H1 (cell line): ENCODE data around the gene MYO1G. TPM values are rescaled to one million over a fixed set of nuclear protein-coding genes. Genes with fewer than 3 reads are reported as not detected.

Experiments used
- CHD7 ChIP-seq: fragments of 300-600 bp; sonication (generic); IDR thresholded peaks from 2 replicates; pipeline ENCODE4 v1.7.1; 2012; ENCODE audit warnings: low read length, moderate library complexity, mild to moderate bottlenecking, inconsistent platforms; ENCODE audit not compliant: insufficient replicate concordance
- JUN ChIP-seq: IDR thresholded peaks from 2 replicates; pipeline ENCODE4 v1.6.1; 2011; ENCODE audit warnings: low read depth, mild to moderate bottlenecking, improper control_type of control experiment, low read length
- JUND ChIP-seq: IDR thresholded peaks from 2 replicates; pipeline ENCODE4 v1.6.1; 2011; ENCODE audit warnings: mild to moderate bottlenecking, improper control_type of control experiment, low read length
- KDM1A ChIP-seq: fragments of 200-600, 300-600 bp; sonication (generic); IDR thresholded peaks from 2 replicates; pipeline ENCODE4 v1.7.1; 2016; ENCODE audit warnings: mild to moderate bottlenecking, low read length, borderline replicate concordance
- KDM4A ChIP-seq: IDR thresholded peaks from one replicate; pipeline ENCODE4 v1.7.1; 2012; ENCODE audit warnings: low read depth, mild to moderate bottlenecking, moderate library complexity, low read length, inconsistent platforms; ENCODE audit not compliant: severe bottlenecking
- NANOG ChIP-seq: IDR thresholded peaks from 2 replicates; pipeline ENCODE4 v1.6.1; 2011; ENCODE audit warnings: low read length, low read depth, mild to moderate bottlenecking, inconsistent platforms; ENCODE audit not compliant: insufficient read depth, poor library complexity, severe bottlenecking
- POLR2A ChIP-seq, 2 experiments: IDR thresholded peaks; 1 replicate in 1 of 2; 2 replicates in 1 of 2; pipeline ENCODE4 v1.6.1; 2011; ENCODE audit warnings: low read depth in 2 of 2, low read length in 2 of 2, mild to moderate bottlenecking in 2 of 2; ENCODE audit errors: control extremely low read depth in 1 of 2
- RXRA ChIP-seq: IDR thresholded peaks from 2 replicates; pipeline ENCODE4 v1.6.1; 2011; ENCODE audit warnings: low read depth, mild to moderate bottlenecking, low read length, moderate library complexity; ENCODE audit not compliant: insufficient read depth
- TAF1 ChIP-seq: IDR thresholded peaks from 2 replicates; pipeline ENCODE4 v1.6.1; 2011; ENCODE audit warnings: mild to moderate bottlenecking, low read depth, low read length
- TCF12 ChIP-seq: IDR thresholded peaks from 2 replicates; pipeline ENCODE4 v1.6.1; 2011; ENCODE audit warnings: low read depth, mild to moderate bottlenecking, low read length
- YY1 ChIP-seq: IDR thresholded peaks from 2 replicates; pipeline ENCODE4 v1.6.1; 2011; ENCODE audit warnings: low read depth, mild to moderate bottlenecking, low read length
- polyA plus RNA-seq, 7 experiments: library from polyadenylated mRNA; depleted of rRNA in 3 of 7; stranded (reverse) in 5 of 7; unstranded in 2 of 7; fragments of >200 nt in 5 of 7; fragments of 200-250 nt in 2 of 7; gene quantifications; 1 replicate in 5 of 7; 2 replicates in 1 of 7; 4 replicates in 1 of 7; pipeline versions ENCODE4 v1.2.1 to v1.2.3, GENCODE V29; 2011 to 2013; ENCODE audit warnings: missing spikeins in 2 of 7, mixed read lengths in 2 of 7
- total RNA-seq: library from RNA; stranded (reverse); fragmentation: NEBNext Ultra II Directional; extraction: Animal tissue kit (Norgen Biotek cat#: 25700); gene quantifications from 2 replicates; pipeline ENCODE4 v1.2.1, GENCODE V29; 2021

MYO1G gene
- total and polyA plus RNA-seq, 2 of the 8 experiments (the other 6 are each of a cell fraction or from before 2014, with no cell fraction given): 0.08 to 0.19 TPM

- peak; percentile 97 for TF ChIP-seq KDM4A
- no peak for TF ChIP-seq CHD7
- TF ChIP-seq YY1: peak; percentile 87
- TF ChIP-seq RXRA: no peak
- TF ChIP-seq KDM1A: no peak
- no peak for TF ChIP-seq JUN
- TF ChIP-seq POLR2A (IDR thresholded peaks at IDR 0.05; ENCODE audit: control extremely low read depth in 1 of 2, low read depth in 2 of 2, low read length in 2 of 2): 0 out of 3 replicates have a peak, but pooled peaks of 1 of the 2 experiments have one; percentile 36
- no peak for TF ChIP-seq JUND
- TF ChIP-seq TAF1: peak; percentile 62
- TF ChIP-seq TCF12: no peak
- TF ChIP-seq NANOG: no peak
These were observed 16.1 kb downstream of the MYO1G start (continued) for GRCh38 chr7:44962483-44963251.
